ENCODE results near the gene FFAR4. TPM values are rescaled to one million over a fixed set of nuclear protein-coding genes. Genes with fewer than 3 reads are reported as not detected.

Gene FFAR4
- total RNA-seq, 1 donor from 2014 or later = 1.5 TPM

DNA sequence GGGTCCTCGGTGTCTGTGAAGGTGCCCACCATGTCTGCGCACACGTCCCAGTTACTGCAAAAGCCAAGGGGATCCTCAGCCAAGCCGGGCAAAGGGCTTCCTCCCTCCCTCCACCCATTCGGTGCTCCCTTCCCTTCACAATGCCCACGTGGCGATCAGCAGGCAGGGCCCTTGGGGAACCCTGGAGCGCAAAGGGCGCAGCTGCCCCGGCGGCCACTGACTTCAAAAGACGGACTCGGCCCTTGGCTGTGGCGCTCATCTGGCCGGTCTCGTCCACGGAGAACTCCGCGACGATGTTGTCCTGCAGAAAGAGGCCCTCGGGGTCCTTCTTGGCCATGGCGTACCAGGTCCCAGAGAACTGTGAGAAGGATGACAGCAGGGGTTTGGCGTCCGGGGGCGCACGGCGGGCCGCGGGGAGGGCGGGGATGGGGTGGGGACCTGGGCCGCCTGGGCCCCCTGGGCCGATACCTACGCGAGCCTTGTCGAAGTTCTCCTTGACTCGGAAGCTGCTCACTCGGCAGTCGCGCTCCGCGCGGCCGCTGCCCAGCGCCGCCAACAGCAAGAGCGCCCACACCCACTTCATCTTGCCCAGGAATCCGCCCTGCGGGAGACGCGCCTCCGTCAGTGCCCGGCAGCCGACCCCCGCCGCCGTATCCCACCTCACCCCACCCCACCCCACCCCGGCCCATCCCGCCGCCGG is 34.1 kb downstream of the FFAR4 start:
- no peaks in the 10 kb centered on the region for H3K27me3 ChIP-seq
- peak overlapping the region; percentile 32 to 49 for H3K4me3 ChIP-seq
- intact Hi-C loops (cut with DNase I) = no loop called here
- peaks cover 12% of the 10 kb centered on the region for H3K4me1 ChIP-seq
- no peaks in the 10 kb centered on the region for H3K36me3 ChIP-seq
- no peaks in the 10 kb centered on the region for H3K9me3 ChIP-seq
- TF ChIP-seq, protein P1, sequence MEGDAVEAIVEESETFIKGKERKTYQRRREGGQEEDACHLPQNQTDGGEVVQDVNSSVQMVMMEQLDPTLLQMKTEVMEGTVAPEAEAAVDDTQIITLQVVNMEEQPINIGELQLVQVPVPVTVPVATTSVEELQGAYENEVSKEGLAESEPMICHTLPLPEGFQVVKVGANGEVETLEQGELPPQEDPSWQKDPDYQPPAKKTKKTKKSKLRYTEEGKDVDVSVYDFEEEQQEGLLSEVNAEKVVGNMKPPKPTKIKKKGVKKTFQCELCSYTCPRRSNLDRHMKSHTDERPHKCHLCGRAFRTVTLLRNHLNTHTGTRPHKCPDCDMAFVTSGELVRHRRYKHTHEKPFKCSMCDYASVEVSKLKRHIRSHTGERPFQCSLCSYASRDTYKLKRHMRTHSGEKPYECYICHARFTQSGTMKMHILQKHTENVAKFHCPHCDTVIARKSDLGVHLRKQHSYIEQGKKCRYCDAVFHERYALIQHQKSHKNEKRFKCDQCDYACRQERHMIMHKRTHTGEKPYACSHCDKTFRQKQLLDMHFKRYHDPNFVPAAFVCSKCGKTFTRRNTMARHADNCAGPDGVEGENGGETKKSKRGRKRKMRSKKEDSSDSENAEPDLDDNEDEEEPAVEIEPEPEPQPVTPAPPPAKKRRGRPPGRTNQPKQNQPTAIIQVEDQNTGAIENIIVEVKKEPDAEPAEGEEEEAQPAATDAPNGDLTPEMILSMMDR (IDR thresholded peaks at IDR 0.05) = no peak
- no peak for TF ChIP-seq POLR2A (IDR thresholded peaks at IDR 0.05)
- no peak for TF ChIP-seq POLR2AphosphoS5 (IDR thresholded peaks at IDR 0.05; ENCODE audit: insufficient read depth in 1 of 2, low read depth in 1 of 2)
- peak; percentile 49 to 71 for DNase-seq (ENCODE audit: extremely low spot score in 2 of 2)
- no peak overlapping the region for H3K27ac ChIP-seq

GRCh38 chr10:93601146-93601773 is 34.8 kb downstream of the FFAR4 start, which contains the start of gene RBP4:
TSS of gene RBP4 (minus strand) at chr10:93601235. CDS start at chr10:93601028, 207 bp downstream.
- peak within 1 kb of the TSS; percentile 32 to 49 for H3K4me3 ChIP-seq
- peak; percentile 34 to 37 for DNase-seq (ENCODE audit: extremely low spot score in 2 of 2)
- H3K9me3 ChIP-seq = no peaks in the 10 kb centered on the region
- H3K27me3 ChIP-seq = no peaks in the 10 kb centered on the region
- TF ChIP-seq POLR2AphosphoS5 (IDR thresholded peaks at IDR 0.05; ENCODE audit: insufficient read depth in 1 of 2, low read depth in 1 of 2) (no peak), POLR2A (IDR thresholded peaks at IDR 0.05) (no peak)
- TF ChIP-seq, protein P1 (IDR thresholded peaks at IDR 0.05) = no peak
- peaks cover 12% of the 10 kb centered on the region for H3K4me1 ChIP-seq
- H3K27ac ChIP-seq = no peak within 1 kb of the TSS
- intact Hi-C loops (cut with DNase I) = no loop called here
- no peaks in the 10 kb centered on the region for H3K36me3 ChIP-seq

- no peak for DNase-seq (ENCODE audit: extremely low spot score in 2 of 2)
- TF ChIP-seq, protein P1 (IDR thresholded peaks at IDR 0.05) = no peak
- TF ChIP-seq POLR2A (IDR thresholded peaks at IDR 0.05) = no peak
- no peak for TF ChIP-seq POLR2AphosphoS5 (IDR thresholded peaks at IDR 0.05; ENCODE audit: insufficient read depth in 1 of 2, low read depth in 1 of 2)
- intact Hi-C loops (cut with DNase I) = no loop called here
- Histone ChIP-seq H3K36me3 (no peaks in the 10 kb centered on the region), H3K9me3 (no peaks in the 10 kb centered on the region), H3K4me3 (peak overlapping the region in 1 of 2 donors; percentile 32), H3K27me3 (no peaks in the 10 kb centered on the region), H3K27ac (no peak overlapping the region), H3K4me1 (peaks cover 12% of the 10 kb centered on the region)
Measured at GRCh38 chr10:93601774-93602162, 35.3 kb downstream of the FFAR4 start.

GRCh38 chr10:93603023-93603422 is 36.6 kb downstream of the FFAR4 start:
- TF ChIP-seq, protein P1 (IDR thresholded peaks at IDR 0.05) = no peak
- no peak for TF ChIP-seq POLR2AphosphoS5 (IDR thresholded peaks at IDR 0.05; ENCODE audit: insufficient read depth in 1 of 2, low read depth in 1 of 2)
- no peak for TF ChIP-seq POLR2A (IDR thresholded peaks at IDR 0.05)
- Histone ChIP-seq H3K36me3 (no peaks in the 10 kb centered on the region), H3K4me3 (no peak overlapping the region), H3K4me1 (peaks cover 12% of the 10 kb centered on the region), H3K27ac (no peak overlapping the region), H3K27me3 (no peaks in the 10 kb centered on the region), H3K9me3 (no peaks in the 10 kb centered on the region)
- DNase-seq (ENCODE audit: extremely low spot score in 2 of 2) = no peak
- intact Hi-C loops (cut with DNase I) = no loop called here

GRCh38 chr10:93604146-93604545 is 37.7 kb downstream of the FFAR4 start:
- no peak overlapping the region for H3K4me3 ChIP-seq
- DNase-seq (ENCODE audit: extremely low spot score in 2 of 2) = no peak
- no peaks in the 10 kb centered on the region for H3K27me3 ChIP-seq
- H3K9me3 ChIP-seq = no peaks in the 10 kb centered on the region
- no peak overlapping the region for H3K27ac ChIP-seq
- intact Hi-C loops (cut with DNase I) = no loop called here
- peaks cover 12% of the 10 kb centered on the region for H3K4me1 ChIP-seq
- no peaks in the 10 kb centered on the region for H3K36me3 ChIP-seq
- TF ChIP-seq POLR2AphosphoS5 (IDR thresholded peaks at IDR 0.05; ENCODE audit: insufficient read depth in 1 of 2, low read depth in 1 of 2) = no peak
- TF ChIP-seq, protein P1 (IDR thresholded peaks at IDR 0.05) = no peak
- no peak for TF ChIP-seq POLR2A (IDR thresholded peaks at IDR 0.05)
